SJSA1 (cell line): ENCODE data around the gene TBC1D16. TPM values are rescaled to one million over a fixed set of nuclear protein-coding genes. Genes with fewer than 3 reads are reported as not detected.
"Not testable (repeated sequence)": the region's sequence is repeated elsewhere in the genome, so short reads cannot be mapped to it uniquely, and the experiment has no call there.

Experiments used
- DNase-seq, 2 experiments: peaks; one replicate each; pipeline ENCODE4 v3.0.0-alpha.2; 2015 to 2020; ENCODE audit warnings: low spot score in 2 of 2, low read depth in 1 of 2
- H3K27ac ChIP-seq: fragments of 250-450 bp; sonication (Bioruptor Pico); 2 replicates; pipeline ENCODE4 v1.5.1; 2020; ENCODE audit warnings: mild to moderate bottlenecking, moderate library complexity
- H3K27me3 ChIP-seq: fragments of 250-450 bp; sonication (Bioruptor Pico); replicated peaks from 2 replicates; pipeline ENCODE4 v1.5.1; 2020; ENCODE audit warnings: mild to moderate bottlenecking, moderate library complexity
- H3K36me3 ChIP-seq: fragments of 250-450 bp; sonication (Bioruptor Pico); 2 replicates; pipeline ENCODE4 v1.5.1; 2020; ENCODE audit warnings: mild to moderate bottlenecking
- H3K4me1 ChIP-seq: fragments of 250-450 bp; sonication (Bioruptor Pico); replicated peaks from 2 replicates; pipeline ENCODE4 v1.6.1; 2021; ENCODE audit warnings: mild to moderate bottlenecking
- H3K4me3 ChIP-seq: fragments of 250-450 bp; sonication (Bioruptor Pico); 2 replicates; pipeline ENCODE4 v1.5.1; 2020; ENCODE audit warnings: mild to moderate bottlenecking
- H3K9me3 ChIP-seq: fragments of 250-450 bp; sonication (Bioruptor Pico); replicated peaks from 2 replicates; pipeline ENCODE4 v1.5.1; 2020; ENCODE audit warnings: mild to moderate bottlenecking
- total RNA-seq: library from RNA; depleted of rRNA; stranded (reverse); fragments of >200 nt; shearing (Covaris generic); gene quantifications from 2 replicates; pipeline ENCODE4 v1.2.3, GENCODE V29; 2014; rRNA removed

The TBC1D16 gene
- total RNA-seq, 1 experiment from 2014 or later = 42.0 TPM

DNA sequence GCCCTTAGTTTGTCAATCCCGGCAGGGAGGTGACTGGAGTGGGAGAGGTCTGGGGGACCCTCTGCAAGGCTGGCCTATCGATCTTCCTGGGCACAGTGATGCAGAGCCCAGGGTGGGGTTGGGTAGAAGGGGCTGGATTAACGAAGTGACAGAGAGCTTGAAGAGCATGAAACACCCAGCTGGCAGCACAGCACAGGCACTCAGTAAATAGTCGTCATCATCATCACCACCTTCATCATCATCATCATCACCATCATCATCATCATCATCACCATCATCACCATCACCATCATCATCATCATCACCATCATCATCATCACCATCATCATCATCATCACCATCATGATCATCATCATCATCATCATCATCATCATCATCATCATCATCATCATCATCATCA is 142.2 kb downstream of the TBC1D16 start:
- not testable (repeated sequence) for H3K4me3 ChIP-seq, H3K4me1 ChIP-seq, H3K9me3 ChIP-seq, DNase-seq, H3K36me3 ChIP-seq, H3K27ac ChIP-seq
- H3K27me3 ChIP-seq = peaks cover 37% of the 10 kb centered on the region

DNA sequence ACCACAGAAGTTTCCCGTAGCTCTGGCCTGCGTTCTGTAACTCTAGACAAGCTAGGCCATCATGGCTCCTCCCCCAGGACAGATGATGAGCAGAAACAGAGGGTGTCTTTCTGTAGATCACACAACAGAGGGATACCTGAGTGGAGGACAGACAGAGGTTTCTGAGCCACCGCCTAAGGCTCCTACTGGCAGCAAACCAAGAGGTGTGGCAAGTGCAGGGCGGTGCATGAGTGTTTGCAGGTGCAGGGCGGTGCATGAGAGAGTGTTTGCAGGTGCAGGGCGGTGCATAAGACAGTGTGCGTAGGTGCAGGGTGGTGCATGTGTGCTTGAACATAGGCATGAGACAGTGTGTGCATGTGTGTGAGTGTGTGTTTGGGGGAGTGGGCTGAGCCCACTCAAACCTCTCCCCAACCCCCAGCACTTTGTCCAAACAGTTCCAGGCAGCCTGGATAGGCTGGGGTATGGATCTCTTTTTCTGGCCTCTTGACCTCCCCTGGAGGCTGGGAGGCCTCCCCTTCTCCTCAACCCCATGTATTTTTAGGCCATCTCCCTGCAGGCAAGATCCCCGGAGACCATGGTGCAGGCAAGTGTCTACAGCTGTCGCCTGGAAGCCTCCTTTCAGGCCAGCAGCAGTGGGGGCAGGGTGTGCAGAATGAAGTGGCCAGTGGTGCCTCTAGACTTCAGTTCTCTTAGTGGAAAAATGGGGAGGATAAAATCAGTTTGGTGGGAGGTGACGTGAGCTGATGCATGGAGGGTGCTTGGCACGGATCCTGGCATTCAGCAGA is 143.0 kb downstream of the TBC1D16 start:
- Histone ChIP-seq H3K9me3 (no peaks in the 10 kb centered on the region), H3K4me1 (no peaks in the 10 kb centered on the region), H3K4me3 (no peak overlapping the region), H3K36me3 (no peaks in the 10 kb centered on the region), H3K27me3 (peaks cover 32% of the 10 kb centered on the region), H3K27ac (no peak overlapping the region)
- DNase-seq = no peak

- no peak overlapping the region for H3K27ac ChIP-seq
- no peaks in the 10 kb centered on the region for H3K36me3 ChIP-seq
- H3K9me3 ChIP-seq = no peaks in the 10 kb centered on the region
- peaks cover 24% of the 10 kb centered on the region for H3K27me3 ChIP-seq
- DNase-seq = no peak
- H3K4me1 ChIP-seq = no peaks in the 10 kb centered on the region
- no peak overlapping the region for H3K4me3 ChIP-seq
These were observed 144.4 kb downstream of the TBC1D16 start for GRCh38 chr17:79891113-79891730.

- Histone ChIP-seq H3K4me3 (no peak overlapping the region), H3K27me3 (peaks cover 26% of the 10 kb centered on the region), H3K9me3 (no peaks in the 10 kb centered on the region), H3K4me1 (no peaks in the 10 kb centered on the region), H3K27ac (no peak overlapping the region), H3K36me3 (no peaks in the 10 kb centered on the region)
- no peak for DNase-seq
These were observed 145.0 kb downstream of the TBC1D16 start for GRCh38 chr17:79890706-79891105.

DNA sequence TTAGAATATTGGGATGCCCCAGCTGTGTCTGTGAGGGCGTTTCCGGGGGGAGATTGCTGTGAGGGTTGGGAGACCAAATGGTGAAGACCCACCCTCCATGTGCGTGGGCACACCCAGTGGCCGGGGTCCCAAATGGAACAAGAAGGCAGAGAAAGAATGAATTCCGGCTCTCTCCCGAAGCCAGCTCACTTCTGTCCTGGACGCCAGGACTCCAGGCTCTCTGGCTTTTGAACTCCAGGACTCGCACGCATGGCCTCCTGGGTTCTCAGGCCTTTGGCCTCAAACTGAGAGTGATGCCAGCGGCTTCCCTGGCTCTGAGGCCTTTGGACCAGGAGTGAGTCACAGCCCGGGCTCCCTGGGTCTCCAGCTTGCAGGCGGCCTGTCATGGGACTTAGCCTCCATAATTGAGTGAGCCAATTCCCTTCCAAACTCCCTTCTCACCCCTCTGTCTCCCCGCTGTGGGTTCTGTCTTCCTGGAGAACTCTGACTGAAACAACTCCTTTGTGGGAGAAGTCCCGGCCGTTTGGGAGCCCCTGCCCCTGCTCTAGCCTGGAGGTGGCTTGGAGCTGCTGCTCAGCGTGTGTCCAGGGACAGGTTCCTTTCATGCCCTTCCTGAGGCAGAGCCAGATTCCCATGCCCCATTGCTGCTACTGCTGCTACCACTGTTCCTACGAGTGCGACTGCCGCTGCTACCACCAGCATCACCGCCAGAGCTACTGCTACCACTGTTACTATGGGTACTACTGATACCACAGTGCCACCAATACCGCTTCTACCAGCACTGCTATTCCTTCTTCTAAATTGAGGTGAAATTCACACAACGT is 146.6 kb downstream of the TBC1D16 start:
- H3K27ac ChIP-seq = no peak overlapping the region
- no peak for DNase-seq
- no peaks in the 10 kb centered on the region for H3K4me1 ChIP-seq
- no peaks in the 10 kb centered on the region for H3K36me3 ChIP-seq
- no peaks in the 10 kb centered on the region for H3K9me3 ChIP-seq
- no peak overlapping the region for H3K4me3 ChIP-seq
- H3K27me3 ChIP-seq = peaks cover 28% of the 10 kb centered on the region

DNA sequence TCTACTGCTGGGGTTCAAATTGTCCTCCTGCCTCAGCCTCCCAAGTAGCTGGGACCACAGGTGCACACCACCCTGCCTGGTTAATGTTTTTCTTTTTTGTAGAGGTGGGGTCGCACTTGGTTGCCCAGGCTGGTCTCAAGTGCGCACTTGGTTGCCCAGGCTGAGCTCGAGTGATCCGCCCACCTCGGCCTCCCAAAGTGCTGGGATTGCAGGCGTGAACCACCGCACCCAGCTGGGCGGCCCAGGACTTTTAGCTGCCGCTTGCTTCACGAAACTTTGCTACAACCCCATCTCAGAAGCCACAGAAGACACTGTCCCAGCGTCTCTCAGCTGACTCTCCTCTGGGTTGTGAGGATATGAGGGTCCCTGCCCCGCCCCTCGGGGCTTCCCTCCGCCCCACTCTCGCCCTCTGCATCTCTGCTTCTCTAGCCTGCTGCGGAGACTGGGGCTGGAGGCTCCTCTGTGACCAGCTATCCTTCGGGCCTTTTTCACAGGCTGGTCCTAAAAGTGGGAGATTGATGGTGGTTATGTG is 147.6 kb downstream of the TBC1D16 start:
- Histone ChIP-seq H3K4me1 (no peaks in the 10 kb centered on the region), H3K27me3 (peaks cover 28% of the 10 kb centered on the region), H3K36me3 (no peaks in the 10 kb centered on the region), H3K9me3 (no peaks in the 10 kb centered on the region), H3K27ac (no peak overlapping the region), H3K4me3 (no peak overlapping the region)
- no peak for DNase-seq

- no peaks in the 10 kb centered on the region for H3K9me3 ChIP-seq
- no peaks in the 10 kb centered on the region for H3K4me1 ChIP-seq
- no peak overlapping the region for H3K4me3 ChIP-seq
- H3K27me3 ChIP-seq = peaks cover 28% of the 10 kb centered on the region
- no peak for DNase-seq
- H3K36me3 ChIP-seq = no peaks in the 10 kb centered on the region
- no peak overlapping the region for H3K27ac ChIP-seq
These were observed 148.2 kb downstream of the TBC1D16 start for GRCh38 chr17:79887451-79887991.

DNA sequence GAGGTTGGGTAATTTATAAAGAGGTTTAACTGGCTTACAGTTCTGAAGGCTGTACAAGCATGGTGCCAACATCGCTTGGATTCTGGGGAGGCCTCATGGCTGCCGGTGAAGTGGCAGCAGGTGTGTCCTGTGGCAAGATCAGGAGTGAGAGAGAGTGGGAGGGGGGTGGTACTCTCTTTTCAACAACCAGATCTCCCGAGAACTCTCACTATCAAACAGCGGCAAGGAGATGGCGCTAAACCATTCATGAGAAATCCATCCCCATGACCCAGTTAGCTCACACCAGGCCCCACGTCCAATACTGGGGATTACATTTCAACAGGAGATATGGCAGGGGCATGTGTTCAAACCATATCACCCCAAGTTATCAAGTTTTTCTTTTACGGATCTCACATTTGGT is 152.5 kb downstream of the TBC1D16 start:
- no peaks in the 10 kb centered on the region for H3K4me1 ChIP-seq
- no peaks in the 10 kb centered on the region for H3K36me3 ChIP-seq
- H3K27ac ChIP-seq = no peak overlapping the region
- no peak overlapping the region for H3K4me3 ChIP-seq
- DNase-seq = no peak
- H3K9me3 ChIP-seq = no peaks in the 10 kb centered on the region
- peaks cover 10% of the 10 kb centered on the region for H3K27me3 ChIP-seq

Other genes with a start within 250 kb of the TBC1D16 start
- gene CBX8, start 238.8 kb downstream of the TBC1D16 start, total RNA-seq = 9.0 and 21.0 TPM in 2 replicates
- gene CBX4, start 196.4 kb downstream of the TBC1D16 start, total RNA-seq = 52.1 and 53.3 TPM in 2 replicates
- gene CCDC40, start 770 bp upstream of the TBC1D16 start, total RNA-seq = 2.2 TPM in 1 of 2 replicates, not detected in the other
- 35.7 and 49.9 TPM in 2 replicates for gene GAA, start 65.7 kb upstream of the TBC1D16 start, total RNA-seq
- 192 and 232 TPM in 2 replicates for gene EIF4A3, start 111.3 kb upstream of the TBC1D16 start, total RNA-seq
- gene CARD14, start 134.2 kb upstream of the TBC1D16 start, total RNA-seq = not detected in 2 replicates
- 18.6 and 26.5 TPM in 2 replicates for gene SGSH, start 184.5 kb upstream of the TBC1D16 start, total RNA-seq
- 12.3 and 14.3 TPM in 2 replicates for gene SLC26A11, start 184.6 kb upstream of the TBC1D16 start, total RNA-seq
- 43.0 and 49.8 TPM in 2 replicates for gene RNF213, start 225.0 kb upstream of the TBC1D16 start, total RNA-seq